ENCODE data around the gene ANKRD33B.

The ANKRD33B gene

GRCh38 chr5:10690460-10691440, 126.9 kb downstream of the ANKRD33B start:
- no peak for DNase-seq (ENCODE audit: low read depth in 3 of 3, low spot score in 1 of 3)

- DNase-seq (ENCODE audit: low read depth in 3 of 3, low spot score in 1 of 3), result no peak
These were observed 128.2 kb downstream of the ANKRD33B start for GRCh38 chr5:10691826-10692785.

- no peak for DNase-seq (ENCODE audit: low read depth in 3 of 3, low spot score in 1 of 3)
These were observed 131.3 kb downstream of the ANKRD33B start for GRCh38 chr5:10695055-10695649.

- DNase-seq (ENCODE audit: low read depth in 3 of 3, low spot score in 1 of 3), result no peak
These were observed 132.1 kb downstream of the ANKRD33B start for GRCh38 chr5:10695759-10696543.

- DNase-seq (ENCODE audit: low read depth in 3 of 3, low spot score in 1 of 3), result no peak
These were observed 135.5 kb downstream of the ANKRD33B start for GRCh38 chr5:10699281-10699874.

- DNase-seq (ENCODE audit: low read depth in 3 of 3, low spot score in 1 of 3), result no peak
These were observed 136.1 kb downstream of the ANKRD33B start for GRCh38 chr5:10699987-10700386.

- no peak for DNase-seq (ENCODE audit: low read depth in 3 of 3, low spot score in 1 of 3)
These were observed 136.6 kb downstream of the ANKRD33B start for GRCh38 chr5:10700516-10700915.

GRCh38 chr5:10701567-10702039, 137.7 kb downstream of the ANKRD33B start:
- no peak for DNase-seq (ENCODE audit: low read depth in 3 of 3, low spot score in 1 of 3)

- DNase-seq (ENCODE audit: low read depth in 3 of 3, low spot score in 1 of 3), result no peak
These were observed 138.3 kb downstream of the ANKRD33B start for GRCh38 chr5:10702040-10702629.

GRCh38 chr5:10702911-10703491, 139.1 kb downstream of the ANKRD33B start:
- DNase-seq (ENCODE audit: low read depth in 3 of 3, low spot score in 1 of 3), result no peak

- no peak for DNase-seq (ENCODE audit: low read depth in 3 of 3, low spot score in 1 of 3)
These were observed 139.8 kb downstream of the ANKRD33B start for GRCh38 chr5:10703676-10704075.

- no peak for DNase-seq (ENCODE audit: low read depth in 3 of 3, low spot score in 1 of 3)
These were observed 141.2 kb downstream of the ANKRD33B start for GRCh38 chr5:10704949-10705621.

- DNase-seq (ENCODE audit: low read depth in 3 of 3, low spot score in 1 of 3), result no peak
These were observed 141.9 kb downstream of the ANKRD33B start for GRCh38 chr5:10705747-10706146.

- no peak for DNase-seq (ENCODE audit: low read depth in 3 of 3, low spot score in 1 of 3)
These were observed 142.5 kb downstream of the ANKRD33B start for GRCh38 chr5:10706326-10706725.

Data from stimulated activated CD4-positive, alpha-beta T cell treated with anti-CD3 and anti-CD28 coated beads, TNF-alpha, amount 100 ng/mL, for 1 hour (primary cell).